Spleen (tissue), 7 donors: ENCODE data around the gene IRX2.

ENCODE experiments used
- POLR2A ChIP-seq, 3 donors: fragments of 450-650 bp; IDR thresholded peaks; one replicate each; pipeline ENCODE4 v1.5.1; 2017; ENCODE audit warnings: antibody characterized with exemption in 3 of 3, mild to moderate bottlenecking in 1 of 3
- POLR2AphosphoS5 ChIP-seq, 3 donors: sonication (generic); formaldehyde crosslinking; IDR thresholded peaks; one replicate each; pipeline ENCODE4 v1.5.1; 2017; ENCODE audit warnings: antibody characterized with exemption in 3 of 3
- TF ChIP-seq, protein P1 (sequence below), 11 experiments: fragments of 200-600 bp in 7 of 11; fragments of 450-650 bp in 4 of 11; sonication (generic) in 4 of 11; IDR thresholded peaks in 8 of 11; conservative IDR thresholded peaks in 3 of 11; 1 replicate in 7 of 11; 2 replicates in 4 of 11; pipeline versions ENCODE4 v1.4.0 to v1.8.0; 2016 to 2021; ENCODE audit warnings: antibody characterized with exemption in 11 of 11, inconsistent platforms in 4 of 11, mild to moderate bottlenecking in 1 of 11
- donor health status: DM: no; HTN: no; CAD: no; lungs with moderate emphysema.
- donor health status: DM: no; HTN: no; CAD: no.
- donor health status: DM: no; HTN: no; CAD: no.

DNA sequence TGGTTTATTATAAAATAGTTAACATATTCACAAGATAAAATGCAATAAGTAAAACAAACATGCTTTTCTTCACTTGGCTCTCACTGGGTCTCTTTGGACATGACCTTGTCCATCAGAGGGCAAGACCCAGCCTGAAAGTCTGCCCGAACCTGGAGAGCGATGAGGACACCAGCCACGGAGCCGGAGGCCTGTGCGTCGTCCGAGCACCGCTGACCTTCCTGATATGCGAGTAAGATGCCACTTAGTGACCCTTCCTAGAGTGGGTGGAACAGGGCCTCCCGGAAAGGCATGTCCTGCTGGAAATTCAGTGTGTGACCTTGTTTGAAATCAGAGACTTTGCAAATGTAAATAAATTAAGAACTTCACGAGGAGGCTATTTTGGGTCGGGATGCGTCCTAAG lies 52.9 kb downstream of the IRX2 start:
- TF ChIP-seq, protein P1, sequence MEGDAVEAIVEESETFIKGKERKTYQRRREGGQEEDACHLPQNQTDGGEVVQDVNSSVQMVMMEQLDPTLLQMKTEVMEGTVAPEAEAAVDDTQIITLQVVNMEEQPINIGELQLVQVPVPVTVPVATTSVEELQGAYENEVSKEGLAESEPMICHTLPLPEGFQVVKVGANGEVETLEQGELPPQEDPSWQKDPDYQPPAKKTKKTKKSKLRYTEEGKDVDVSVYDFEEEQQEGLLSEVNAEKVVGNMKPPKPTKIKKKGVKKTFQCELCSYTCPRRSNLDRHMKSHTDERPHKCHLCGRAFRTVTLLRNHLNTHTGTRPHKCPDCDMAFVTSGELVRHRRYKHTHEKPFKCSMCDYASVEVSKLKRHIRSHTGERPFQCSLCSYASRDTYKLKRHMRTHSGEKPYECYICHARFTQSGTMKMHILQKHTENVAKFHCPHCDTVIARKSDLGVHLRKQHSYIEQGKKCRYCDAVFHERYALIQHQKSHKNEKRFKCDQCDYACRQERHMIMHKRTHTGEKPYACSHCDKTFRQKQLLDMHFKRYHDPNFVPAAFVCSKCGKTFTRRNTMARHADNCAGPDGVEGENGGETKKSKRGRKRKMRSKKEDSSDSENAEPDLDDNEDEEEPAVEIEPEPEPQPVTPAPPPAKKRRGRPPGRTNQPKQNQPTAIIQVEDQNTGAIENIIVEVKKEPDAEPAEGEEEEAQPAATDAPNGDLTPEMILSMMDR (IDR thresholded peaks at IDR 0.05 in 8 of 11, conservative IDR thresholded peaks at IDR 0.05 in 3 of 11), result no peak
- no peak for TF ChIP-seq POLR2AphosphoS5 (IDR thresholded peaks at IDR 0.05)
- no peak for TF ChIP-seq POLR2A (IDR thresholded peaks at IDR 0.05)
